Measurements from ENCODE around the gene AKTIP. TPM values are rescaled to one million over a fixed set of nuclear protein-coding genes. Genes with fewer than 3 reads are reported as not detected.

The AKTIP gene
- total and polyA plus RNA-seq, 2 of the 4 experiments (the other 2 are of a cell fraction), result 17.7 to 19.9 TPM

GRCh38 chr16:53458635-53459034 lies 44.4 kb downstream of the AKTIP start:
- Histone ChIP-seq H2BK20ac (ENCODE audit: low read depth, low read length) (no peak overlapping the region), H3K9me3 (ENCODE audit: control insufficient read depth, insufficient read depth, low read length) (no peaks in the 10 kb centered on the region), H4K5ac (ENCODE audit: low read depth, low read length) (no peak overlapping the region), H3K4ac (ENCODE audit: low read depth, low read length) (no peak overlapping the region), H3K36me3 (ENCODE audit: control insufficient read depth, insufficient read depth, low read length) (peaks cover 44% of the 10 kb centered on the region), H2AK9ac (replicated peaks; ENCODE audit: low read depth, low read length, poor library complexity) (no peak overlapping the region), H4K91ac (ENCODE audit: insufficient read depth, low read depth, low read length) (no peak overlapping the region), H2BK120ac (ENCODE audit: low read depth, low read length) (no peak overlapping the region), H3K4me2 (ENCODE audit: low read depth, low read length) (no peak overlapping the region), H2BK5ac (ENCODE audit: low read depth, low read length, poor library complexity, severe bottlenecking) (no peak overlapping the region), H2AFZ (replicated peaks; ENCODE audit: low read length, poor library complexity) (no peak overlapping the region), H3K4me3 (ENCODE audit: insufficient read depth, low read depth, low read length) (no peak overlapping the region), H3K27me3 (ENCODE audit: control insufficient read depth, insufficient read depth, low read length) (no peaks in the 10 kb centered on the region), H4K20me1 (ENCODE audit: insufficient read depth, low read length) (no peaks in the 10 kb centered on the region), H3K79me1 (ENCODE audit: low read depth in 1 of 2, low read length in 2 of 2) (no peaks in the 10 kb centered on the region), H3K14ac (replicated peaks; ENCODE audit: low read depth, low read length) (no peak overlapping the region), H2AK5ac (ENCODE audit: low read depth, low read length) (no peak overlapping the region), H3K56ac (ENCODE audit: extremely low read depth, insufficient read depth, low read length) (no peak overlapping the region), H3K27ac (ENCODE audit: insufficient read depth, low read length) (no peak overlapping the region), H3K23ac (ENCODE audit: low read depth, low read length) (no peak overlapping the region), H3K9ac (ENCODE audit: low read depth, low read length) (no peak overlapping the region), H4K8ac (ENCODE audit: low read depth in 2 of 2, low read length in 2 of 2) (no peak overlapping the region), H2BK15ac (ENCODE audit: low read depth, low read length) (no peak overlapping the region), H3K18ac (ENCODE audit: low read depth, low read length) (no peak overlapping the region), H3K9me1 (ENCODE audit: insufficient read depth, low read length) (peaks cover 3% of the 10 kb centered on the region; the same call in 1 of the 2 replicates), H3K4me1 (ENCODE audit: control insufficient read depth, insufficient read depth, low read length) (no peaks in the 10 kb centered on the region)
- POLR2A ChIA-PET (ENCODE audit: unreplicated experiment), result no interaction called here
- in situ Hi-C loops (cut with MboI; ENCODE audit: low sequenced_read_pairs) (no loop called here), dilution Hi-C loops (cut with HindIII; ENCODE audit: low sequenced_read_pairs, unreplicated experiment) (no loop called here), intact Hi-C loops (cut with micrococcal nuclease) (loop anchor here (10.0 kb wide), 1 partner anchor 144 kb away; no protein-coding TSS in a partner anchor)
- no CpG with 5 or more reads among the region's 8 CpGs for WGBS, 2 experiments (ENCODE audit: extremely low coverage in 2 of 2, insufficient read length in 1 of 2)
- TF ChIP-seq SMC3 (IDR thresholded peaks at IDR 0.05; ENCODE audit: low read depth, low read length) (no peak), ELK1 (IDR thresholded peaks at IDR 0.05; ENCODE audit: borderline replicate concordance, low read depth, low read length) (no peak), NFE2L2 (IDR thresholded peaks at IDR 0.05; ENCODE audit: low read depth, low read length) (no peak), FOS (IDR thresholded peaks at IDR 0.05; ENCODE audit: low read depth, low read length) (no peak), RAD21 (IDR thresholded peaks at IDR 0.05; ENCODE audit: low read length) (no peak), MAFK (IDR thresholded peaks at IDR 0.05; ENCODE audit: low read depth, low read length) (no peak), RFX5 (IDR thresholded peaks at IDR 0.05; ENCODE audit: low read depth, low read length) (no peak), BHLHE40 (IDR thresholded peaks at IDR 0.05; ENCODE audit: low read depth, low read length) (no peak), MXI1 (IDR thresholded peaks at IDR 0.05; ENCODE audit: borderline replicate concordance, low read depth, low read length) (no peak), MAZ (IDR thresholded peaks at IDR 0.05; ENCODE audit: borderline replicate concordance, low read depth, low read length) (no peak), USF2 (IDR thresholded peaks at IDR 0.05; ENCODE audit: low read depth, low read length) (no peak), RCOR1 (IDR thresholded peaks at IDR 0.05; ENCODE audit: insufficient replicate concordance, low read length) (no peak), POLR2A (IDR thresholded peaks at IDR 0.05; ENCODE audit: low read depth, low read length) (no peak), CTCF (conservative IDR thresholded peaks at IDR 0.05; ENCODE audit: low read depth, low read length) (no peak), CHD1 (IDR thresholded peaks at IDR 0.05; ENCODE audit: low read depth, low read length) (no peak)
- ATAC-seq (ENCODE audit: low read depth) (no peak), DNase-seq (no peak)
- CTCF ChIA-PET, result no interaction called here
- BruUV-seq (replicated peaks), result no TSS peak
